SK-N-SH (cell line): ENCODE measurements around the gene CHD6.

Source experiments
- CTCF ChIP-seq: fragments of 200-600 bp; sonication (generic); IDR thresholded peaks from 2 replicates; pipeline ENCODE4 v1.6.1; 2017; ENCODE audit warnings: antibody characterized with exemption, mild to moderate bottlenecking, moderate library complexity
- FOXM1 ChIP-seq: IDR thresholded peaks from 2 replicates; pipeline ENCODE4 v1.4.0; 2012; ENCODE audit warnings: low read depth, mild to moderate bottlenecking
- GATA2 ChIP-seq: sonication (generic); formaldehyde crosslinking; IDR thresholded peaks from 2 replicates; pipeline ENCODE4 v1.5.0; 2020; ENCODE audit warnings: mild to moderate bottlenecking, missing genetic modification reagents
- MXI1 ChIP-seq: IDR thresholded peaks from 2 replicates; pipeline ENCODE4 v1.6.1; 2012; ENCODE audit warnings: mild to moderate bottlenecking, low read depth, low read length, improper control_type of control experiment
- POLR2AphosphoS5 ChIP-seq: IDR thresholded peaks from 2 replicates; pipeline ENCODE4 v1.6.1; 2012; ENCODE audit warnings: low read depth, low read length
- ZBTB33 ChIP-seq: IDR thresholded peaks from 2 replicates; pipeline ENCODE4 v1.4.0; 2012; ENCODE audit warnings: low read depth, borderline replicate concordance

GRCh38 chr20:41406353-41406752 lies 211.8 kb downstream of the CHD6 start:
- TF ChIP-seq POLR2AphosphoS5 (no peak), GATA2 (CRISPR knock-in tag) (no peak), ZBTB33 (no peak), FOXM1 (no peak), CTCF (no peak), MXI1 (no peak)
